ENCODE data around the gene TRIM72.

Gene TRIM72

GRCh38 chr16:31223044-31223443, 9.1 kb downstream of the TRIM72 start:
- no peaks in the 10 kb centered on the region for H3K27me3 ChIP-seq (ENCODE audit: low read length)
- H3K79me2 ChIP-seq (ENCODE audit: insufficient read depth, low read length): no peaks in the 10 kb centered on the region
- H2AFZ ChIP-seq (ENCODE audit: low read depth, low read length, severe bottlenecking): no peak overlapping the region
- no peaks in the 10 kb centered on the region for H3K36me3 ChIP-seq (ENCODE audit: low read length)
- no peaks in the 10 kb centered on the region for H3F3A ChIP-seq (ENCODE audit: insufficient read depth)
- no peaks in the 10 kb centered on the region for H3K9me3 ChIP-seq (ENCODE audit: insufficient read depth, low read length)
- H3K9me2 ChIP-seq (replicated peaks; ENCODE audit: insufficient read depth, low read length): no peaks in the 10 kb centered on the region
- TF ChIP-seq CTCF (IDR thresholded peaks at IDR 0.05; ENCODE audit: insufficient read depth, low read length, poor library complexity, severe bottlenecking): no peak
- TF ChIP-seq EZH2phosphoT487 (conservative IDR thresholded peaks at IDR 0.05; ENCODE audit: low read length): no peak
- H3K27ac ChIP-seq (ENCODE audit: low read depth, low read length): no peak overlapping the region
- no peak overlapping the region for H3K9ac ChIP-seq (ENCODE audit: low read length)
- no peak overlapping the region for H3K4me3 ChIP-seq (ENCODE audit: insufficient read depth, low read length, poor library complexity, severe bottlenecking)
- H4K20me1 ChIP-seq (ENCODE audit: low read depth, low read length): no peaks in the 10 kb centered on the region
- H3K4me2 ChIP-seq (ENCODE audit: low read depth, low read length, poor library complexity, severe bottlenecking): no peak overlapping the region

- H3K4me2 ChIP-seq (ENCODE audit: low read depth, low read length, poor library complexity, severe bottlenecking): no peak overlapping the region
- H3F3A ChIP-seq (ENCODE audit: insufficient read depth): no peaks in the 10 kb centered on the region
- H3K4me3 ChIP-seq (ENCODE audit: insufficient read depth, low read length, poor library complexity, severe bottlenecking): no peak overlapping the region
- no peaks in the 10 kb centered on the region for H3K9me2 ChIP-seq (replicated peaks; ENCODE audit: insufficient read depth, low read length)
- TF ChIP-seq EZH2phosphoT487 (conservative IDR thresholded peaks at IDR 0.05; ENCODE audit: low read length) (no peak), CTCF (IDR thresholded peaks at IDR 0.05; ENCODE audit: insufficient read depth, low read length, poor library complexity, severe bottlenecking) (no peak)
- no peak overlapping the region for H3K27ac ChIP-seq (ENCODE audit: low read depth, low read length)
- no peak overlapping the region for H2AFZ ChIP-seq (ENCODE audit: low read depth, low read length, severe bottlenecking)
- no peaks in the 10 kb centered on the region for H4K20me1 ChIP-seq (ENCODE audit: low read depth, low read length)
- H3K36me3 ChIP-seq (ENCODE audit: low read length): no peaks in the 10 kb centered on the region
- no peak overlapping the region for H3K9ac ChIP-seq (ENCODE audit: low read length)
- no peaks in the 10 kb centered on the region for H3K27me3 ChIP-seq (ENCODE audit: low read length)
- H3K9me3 ChIP-seq (ENCODE audit: insufficient read depth, low read length): no peaks in the 10 kb centered on the region
- H3K79me2 ChIP-seq (ENCODE audit: insufficient read depth, low read length): no peaks in the 10 kb centered on the region
These were observed 10.4 kb downstream of the TRIM72 start for GRCh38 chr16:31224092-31224955.

- Histone ChIP-seq H3K9me3 (ENCODE audit: insufficient read depth, low read length) (no peaks in the 10 kb centered on the region), H3K27me3 (ENCODE audit: low read length) (no peaks in the 10 kb centered on the region), H3K4me3 (ENCODE audit: insufficient read depth, low read length, poor library complexity, severe bottlenecking) (no peak overlapping the region), H4K20me1 (ENCODE audit: low read depth, low read length) (no peaks in the 10 kb centered on the region), H3K9me2 (replicated peaks; ENCODE audit: insufficient read depth, low read length) (no peaks in the 10 kb centered on the region), H3F3A (ENCODE audit: insufficient read depth) (no peaks in the 10 kb centered on the region), H3K79me2 (ENCODE audit: insufficient read depth, low read length) (no peaks in the 10 kb centered on the region), H3K27ac (ENCODE audit: low read depth, low read length) (no peak overlapping the region), H3K4me2 (ENCODE audit: low read depth, low read length, poor library complexity, severe bottlenecking) (no peak overlapping the region), H3K9ac (ENCODE audit: low read length) (no peak overlapping the region), H3K36me3 (ENCODE audit: low read length) (no peaks in the 10 kb centered on the region), H2AFZ (ENCODE audit: low read depth, low read length, severe bottlenecking) (no peak overlapping the region)
- TF ChIP-seq EZH2phosphoT487 (conservative IDR thresholded peaks at IDR 0.05; ENCODE audit: low read length) (no peak), CTCF (IDR thresholded peaks at IDR 0.05; ENCODE audit: insufficient read depth, low read length, poor library complexity, severe bottlenecking) (no peak)
These were observed 11.3 kb downstream of the TRIM72 start for GRCh38 chr16:31225193-31225592.

Data from SU-DHL-6 (cell line).